HepG2 (cell line): ENCODE data around the gene ZNF512B. TPM values are rescaled to one million over a fixed set of nuclear protein-coding genes. Genes with fewer than 3 reads are reported as not detected.

Source experiments
- CBFB ChIP-seq: sonication (generic); formaldehyde crosslinking; IDR thresholded peaks from 2 replicates; pipeline ENCODE4 v1.4.0; 2020; ENCODE audit warnings: missing genetic modification reagents
- CENPX ChIP-seq: sonication (generic); formaldehyde crosslinking; IDR thresholded peaks from 2 replicates; pipeline ENCODE4 v1.9.0; 2021; ENCODE audit warnings: mild to moderate bottlenecking, missing genetic modification reagents, moderate library complexity
- HCFC1 ChIP-seq: fragments of 150-350 bp; IDR thresholded peaks from 2 replicates; pipeline ENCODE4 v1.6.1; 2014; ENCODE audit warnings: low read depth, low read length
- KDM5A ChIP-seq: fragments of 200-600 bp; sonication (generic); IDR thresholded peaks from 2 replicates; pipeline ENCODE4 v1.7.0; 2018; ENCODE audit warnings: antibody characterized with exemption, mild to moderate bottlenecking, low read length, borderline replicate concordance
- KLF13 ChIP-seq: sonication (generic); formaldehyde crosslinking; IDR thresholded peaks from 2 replicates; pipeline ENCODE4 v1.4.0; 2020; ENCODE audit warnings: mild to moderate bottlenecking, missing genetic modification reagents
- NFE2L2 ChIP-seq: fragments of 150-350 bp; IDR thresholded peaks from 2 replicates; pipeline ENCODE4 v1.6.1; 2014; ENCODE audit warnings: low read length
- NFIB ChIP-seq: sonication (generic); formaldehyde crosslinking; IDR thresholded peaks from 2 replicates; pipeline ENCODE4 v1.9.0; 2021; ENCODE audit warnings: missing genetic modification reagents, mild to moderate bottlenecking, borderline replicate concordance
- NKX3-1 ChIP-seq: sonication (generic); formaldehyde crosslinking; IDR thresholded peaks from 2 replicates; pipeline ENCODE4 v1.5.0; 2020; ENCODE audit warnings: missing genetic modification reagents
- SIN3B ChIP-seq: fragments of 150-350 bp; IDR thresholded peaks from 2 replicates; pipeline ENCODE4 v1.6.1; 2014; ENCODE audit warnings: low read length
- TAF15 ChIP-seq: fragments of 200-400 bp; formaldehyde crosslinking; IDR thresholded peaks from one replicate; pipeline ENCODE4 v1.6.1; 2018; ENCODE audit warnings: mild to moderate bottlenecking, low read depth, low read length; ENCODE audit not compliant: poor library complexity, severe bottlenecking
- WIZ ChIP-seq: sonication (generic); formaldehyde crosslinking; IDR thresholded peaks from 2 replicates; pipeline ENCODE4 v1.5.1; 2020; ENCODE audit warnings: mild to moderate bottlenecking, missing genetic modification reagents
- ZNF12 ChIP-seq: sonication (generic); formaldehyde crosslinking; IDR thresholded peaks from 2 replicates; pipeline ENCODE4 v1.5.0; 2020; ENCODE audit warnings: missing genetic modification reagents
- ZSCAN12 ChIP-seq: sonication (generic); formaldehyde crosslinking; IDR thresholded peaks from 2 replicates; pipeline ENCODE4 v1.9.0; 2021; ENCODE audit warnings: mild to moderate bottlenecking, missing genetic modification reagents
- polyA plus RNA-seq, 8 experiments: library from polyadenylated mRNA; depleted of rRNA in 3 of 8; stranded (reverse) in 7 of 8; unstranded in 1 of 8; fragments of >200 nt; fragmentation: Illumina TruSeq in 4 of 8; extraction: Trizol in 4 of 8; gene quantifications; 2 replicates each; pipeline versions ENCODE4 v1.2.1 to v1.2.3, GENCODE V29; 2011 to 2016; ENCODE audit warnings: low read depth in 4 of 8, missing spikeins in 1 of 8, mixed read lengths in 1 of 8; ENCODE audit not compliant: insufficient read depth in 1 of 8
- total RNA-seq, 5 experiments: library from RNA; depleted of rRNA; stranded (reverse); fragments of >200 nt; fragmentation: Illumina TruSeq; extraction: Trizol; gene quantifications; 2 replicates each; pipeline ENCODE4 v1.2.3, GENCODE V29; 2016; ENCODE audit warnings: low read depth in 1 of 5
- TF ChIP-seq, protein P1 (sequence below): sonication (generic); formaldehyde crosslinking; IDR thresholded peaks from 2 replicates; pipeline ENCODE4 v1.5.1; 2020; ENCODE audit warnings: missing genetic modification reagents, mild to moderate bottlenecking, borderline replicate concordance
- TF ChIP-seq, protein P2 (sequence below): sonication (generic); formaldehyde crosslinking; IDR thresholded peaks from 2 replicates; pipeline ENCODE4 v1.8.1; 2022; ENCODE audit warnings: low read depth, mild to moderate bottlenecking, missing genetic modification reagents
- TF ChIP-seq, protein P3 (sequence below): IDR thresholded peaks from 2 replicates; pipeline ENCODE4 v1.6.1; 2016; ENCODE audit warnings: missing compliant biosample characterization, missing genetic modification reagents, borderline replicate concordance
- TF ChIP-seq, protein P4 (sequence below): sonication (generic); formaldehyde crosslinking; IDR thresholded peaks from 2 replicates; pipeline ENCODE4 v1.5.1; 2020; ENCODE audit warnings: missing genetic modification reagents, mild to moderate bottlenecking, borderline replicate concordance
- TF ChIP-seq, protein P5 (sequence below), 2 experiments: IDR thresholded peaks; 2 replicates each; pipeline ENCODE4 v1.6.1; 2011 to 2012; ENCODE audit warnings: low read length in 2 of 2, borderline replicate concordance in 1 of 2, low read depth in 1 of 2, mild to moderate bottlenecking in 1 of 2, moderate library complexity in 1 of 2

ZNF512B gene
- total and polyA plus RNA-seq, 2 of the 13 experiments (the other 11 are each of a cell fraction or from before 2014, with no cell fraction given) = 11.5 to 30.6 TPM

DNA sequence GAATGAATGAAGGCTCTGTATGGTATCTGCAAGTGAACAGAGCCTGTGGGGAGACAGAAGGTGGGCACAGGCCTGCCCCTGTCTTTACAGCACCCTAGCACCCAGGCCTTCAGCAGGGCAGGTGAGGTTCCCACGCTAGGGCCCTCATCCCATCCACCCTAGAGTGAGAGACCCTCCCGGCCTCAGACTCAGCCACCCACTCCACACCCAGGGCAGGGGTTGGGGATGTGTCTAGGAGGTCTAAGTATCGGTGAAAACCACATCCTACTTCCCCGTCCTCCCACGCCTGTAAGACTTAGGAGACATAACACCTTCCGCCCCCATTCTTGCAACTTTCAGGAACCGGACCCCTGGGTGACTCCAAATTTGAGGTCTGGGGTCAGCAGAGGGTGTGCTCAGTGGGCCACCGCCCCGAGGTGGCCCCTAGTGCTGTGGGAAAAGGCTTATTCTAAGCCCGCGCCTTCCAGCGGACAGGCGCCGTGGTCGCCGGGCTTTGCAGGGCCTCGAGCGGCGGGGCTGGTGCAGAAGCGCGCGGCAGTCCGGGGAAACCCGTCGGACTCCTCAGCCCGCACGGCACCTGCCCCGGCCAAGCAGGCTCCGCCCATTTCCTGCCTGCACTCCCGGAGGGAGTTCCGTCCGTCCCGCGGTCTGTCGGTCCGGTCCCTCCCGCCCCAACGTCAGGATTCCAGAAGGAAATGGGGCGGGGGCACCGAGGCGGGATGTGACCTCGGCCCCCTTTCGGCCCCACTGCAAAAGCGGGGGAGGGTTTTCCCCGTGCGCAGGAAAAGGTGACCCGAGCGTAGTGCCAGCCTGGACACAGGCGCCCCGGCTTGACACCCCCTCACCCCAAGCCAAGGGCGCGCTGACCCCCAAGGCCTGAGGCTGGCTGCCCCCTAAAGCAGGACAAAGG, 8.8 kb upstream of the ZNF512B start (continued):
- TF ChIP-seq, protein P1, sequence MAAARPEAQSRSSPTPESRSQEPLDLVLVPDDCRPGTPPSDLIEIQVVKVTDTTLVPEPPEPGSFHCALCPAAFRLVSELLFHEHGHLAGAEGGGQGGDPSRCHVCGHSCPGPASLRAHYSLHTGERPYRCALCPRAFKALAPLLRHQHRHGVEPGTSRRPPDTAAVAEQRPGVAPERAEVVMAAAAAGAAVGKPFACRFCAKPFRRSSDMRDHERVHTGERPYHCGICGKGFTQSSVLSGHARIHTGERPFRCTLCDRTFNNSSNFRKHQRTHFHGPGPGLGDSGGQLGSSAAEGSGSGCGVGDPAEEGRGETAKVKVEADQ (CRISPR knock-in tag) = no peak
- TF ChIP-seq KDM5A (no peak), KLF13 (no peak; the same call in 1 of the 2 replicates), HCFC1 (peak; percentile 17; the same call in 1 of the 2 replicates), NFIB (no peak), NKX3-1 (CRISPR knock-in tag) (peak; percentile 89; the same call in 1 of the 2 replicates), WIZ (CRISPR knock-in tag) (no peak), SIN3B (no peak), ZSCAN12 (CRISPR knock-in tag) (peak; percentile 85), TAF15 (peak; percentile 87), ZNF12 (CRISPR knock-in tag) (no peak; the same call in 1 of the 2 replicates), CENPX (no peak), NFE2L2 (no peak), CBFB (CRISPR knock-in tag) (peak; percentile 90)
- TF ChIP-seq, protein P2, sequence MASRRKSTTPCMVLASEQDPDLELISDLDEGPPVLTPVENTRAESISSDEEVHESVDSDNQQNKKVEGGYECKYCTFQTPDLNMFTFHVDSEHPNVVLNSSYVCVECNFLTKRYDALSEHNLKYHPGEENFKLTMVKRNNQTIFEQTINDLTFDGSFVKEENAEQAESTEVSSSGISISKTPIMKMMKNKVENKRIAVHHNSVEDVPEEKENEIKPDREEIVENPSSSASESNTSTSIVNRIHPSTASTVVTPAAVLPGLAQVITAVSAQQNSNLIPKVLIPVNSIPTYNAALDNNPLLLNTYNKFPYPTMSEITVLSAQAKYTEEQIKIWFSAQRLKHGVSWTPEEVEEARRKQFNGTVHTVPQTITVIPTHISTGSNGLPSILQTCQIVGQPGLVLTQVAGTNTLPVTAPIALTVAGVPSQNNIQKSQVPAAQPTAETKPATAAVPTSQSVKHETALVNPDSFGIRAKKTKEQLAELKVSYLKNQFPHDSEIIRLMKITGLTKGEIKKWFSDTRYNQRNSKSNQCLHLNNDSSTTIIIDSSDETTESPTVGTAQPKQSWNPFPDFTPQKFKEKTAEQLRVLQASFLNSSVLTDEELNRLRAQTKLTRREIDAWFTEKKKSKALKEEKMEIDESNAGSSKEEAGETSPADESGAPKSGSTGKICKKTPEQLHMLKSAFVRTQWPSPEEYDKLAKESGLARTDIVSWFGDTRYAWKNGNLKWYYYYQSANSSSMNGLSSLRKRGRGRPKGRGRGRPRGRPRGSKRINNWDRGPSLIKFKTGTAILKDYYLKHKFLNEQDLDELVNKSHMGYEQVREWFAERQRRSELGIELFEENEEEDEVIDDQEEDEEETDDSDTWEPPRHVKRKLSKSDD = no peak
- TF ChIP-seq, protein P3, sequence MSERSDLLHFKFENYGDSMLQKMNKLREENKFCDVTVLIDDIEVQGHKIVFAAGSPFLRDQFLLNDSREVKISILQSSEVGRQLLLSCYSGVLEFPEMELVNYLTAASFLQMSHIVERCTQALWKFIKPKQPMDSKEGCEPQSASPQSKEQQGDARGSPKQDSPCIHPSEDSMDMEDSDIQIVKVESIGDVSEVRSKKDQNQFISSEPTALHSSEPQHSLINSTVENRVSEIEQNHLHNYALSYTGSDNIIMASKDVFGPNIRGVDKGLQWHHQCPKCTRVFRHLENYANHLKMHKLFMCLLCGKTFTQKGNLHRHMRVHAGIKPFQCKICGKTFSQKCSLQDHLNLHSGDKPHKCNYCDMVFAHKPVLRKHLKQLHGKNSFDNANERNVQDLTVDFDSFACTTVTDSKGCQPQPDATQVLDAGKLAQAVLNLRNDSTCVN = peak; percentile 85
- TF ChIP-seq, protein P4, sequence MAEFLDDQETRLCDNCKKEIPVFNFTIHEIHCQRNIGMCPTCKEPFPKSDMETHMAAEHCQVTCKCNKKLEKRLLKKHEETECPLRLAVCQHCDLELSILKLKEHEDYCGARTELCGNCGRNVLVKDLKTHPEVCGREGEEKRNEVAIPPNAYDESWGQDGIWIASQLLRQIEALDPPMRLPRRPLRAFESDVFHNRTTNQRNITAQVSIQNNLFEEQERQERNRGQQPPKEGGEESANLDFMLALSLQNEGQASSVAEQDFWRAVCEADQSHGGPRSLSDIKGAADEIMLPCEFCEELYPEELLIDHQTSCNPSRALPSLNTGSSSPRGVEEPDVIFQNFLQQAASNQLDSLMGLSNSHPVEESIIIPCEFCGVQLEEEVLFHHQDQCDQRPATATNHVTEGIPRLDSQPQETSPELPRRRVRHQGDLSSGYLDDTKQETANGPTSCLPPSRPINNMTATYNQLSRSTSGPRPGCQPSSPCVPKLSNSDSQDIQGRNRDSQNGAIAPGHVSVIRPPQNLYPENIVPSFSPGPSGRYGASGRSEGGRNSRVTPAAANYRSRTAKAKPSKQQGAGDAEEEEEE (CRISPR knock-in tag) = peak; percentile 51; the same call in 1 of the 2 replicates
- TF ChIP-seq, protein P5, sequence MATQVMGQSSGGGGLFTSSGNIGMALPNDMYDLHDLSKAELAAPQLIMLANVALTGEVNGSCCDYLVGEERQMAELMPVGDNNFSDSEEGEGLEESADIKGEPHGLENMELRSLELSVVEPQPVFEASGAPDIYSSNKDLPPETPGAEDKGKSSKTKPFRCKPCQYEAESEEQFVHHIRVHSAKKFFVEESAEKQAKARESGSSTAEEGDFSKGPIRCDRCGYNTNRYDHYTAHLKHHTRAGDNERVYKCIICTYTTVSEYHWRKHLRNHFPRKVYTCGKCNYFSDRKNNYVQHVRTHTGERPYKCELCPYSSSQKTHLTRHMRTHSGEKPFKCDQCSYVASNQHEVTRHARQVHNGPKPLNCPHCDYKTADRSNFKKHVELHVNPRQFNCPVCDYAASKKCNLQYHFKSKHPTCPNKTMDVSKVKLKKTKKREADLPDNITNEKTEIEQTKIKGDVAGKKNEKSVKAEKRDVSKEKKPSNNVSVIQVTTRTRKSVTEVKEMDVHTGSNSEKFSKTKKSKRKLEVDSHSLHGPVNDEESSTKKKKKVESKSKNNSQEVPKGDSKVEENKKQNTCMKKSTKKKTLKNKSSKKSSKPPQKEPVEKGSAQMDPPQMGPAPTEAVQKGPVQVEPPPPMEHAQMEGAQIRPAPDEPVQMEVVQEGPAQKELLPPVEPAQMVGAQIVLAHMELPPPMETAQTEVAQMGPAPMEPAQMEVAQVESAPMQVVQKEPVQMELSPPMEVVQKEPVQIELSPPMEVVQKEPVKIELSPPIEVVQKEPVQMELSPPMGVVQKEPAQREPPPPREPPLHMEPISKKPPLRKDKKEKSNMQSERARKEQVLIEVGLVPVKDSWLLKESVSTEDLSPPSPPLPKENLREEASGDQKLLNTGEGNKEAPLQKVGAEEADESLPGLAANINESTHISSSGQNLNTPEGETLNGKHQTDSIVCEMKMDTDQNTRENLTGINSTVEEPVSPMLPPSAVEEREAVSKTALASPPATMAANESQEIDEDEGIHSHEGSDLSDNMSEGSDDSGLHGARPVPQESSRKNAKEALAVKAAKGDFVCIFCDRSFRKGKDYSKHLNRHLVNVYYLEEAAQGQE (IDR thresholded peaks at IDR 0.05; ENCODE audit: borderline replicate concordance in 1 of 2, low read depth in 1 of 2, low read length in 2 of 2) = no peak
